Right atrium auricular region (tissue), 2 donors: ENCODE measurements around the gene CCL20. TPM values are rescaled to one million over a fixed set of nuclear protein-coding genes. Genes with fewer than 3 reads are reported as not detected.

Source experiments
- DNase-seq: peaks from one replicate; pipeline ENCODE4 v3.0.0-alpha.2; 2019; ENCODE audit warnings: low spot score
- H3K27ac ChIP-seq, 2 donors: fragments of 200-600 bp; sonication (generic); 1 replicate in 1 of 2; 2 replicates in 1 of 2; pipeline ENCODE4 v1.5.1; 2016 to 2019
- H3K27me3 ChIP-seq, 2 donors: fragments of 200-600 bp; sonication (generic); one replicate each; pipeline versions ENCODE4 v1.5.1 to v1.6.0; 2017 to 2019
- H3K36me3 ChIP-seq: fragments of 200-600 bp; sonication (generic); one replicate; pipeline ENCODE4 v1.5.1; 2016
- H3K4me1 ChIP-seq, 2 donors: fragments of 200-600 bp; sonication (generic); one replicate each; pipeline versions ENCODE4 v1.5.1 to v1.6.0; 2017 to 2019
- H3K4me3 ChIP-seq, 2 donors: fragments of 200-600 bp; sonication (generic); 1 replicate in 1 of 2; 2 replicates in 1 of 2; pipeline ENCODE4 v1.5.1; 2017 to 2019; ENCODE audit warnings: mild to moderate bottlenecking in 1 of 2, moderate library complexity in 1 of 2
- H3K9me3 ChIP-seq, 2 donors: fragments of 200-600 bp; sonication (generic); one replicate each; pipeline ENCODE4 v1.5.1; 2019
- total RNA-seq, 2 donors: library from RNA; depleted of rRNA; stranded (reverse); fragments of >200 nt; gene quantifications; one replicate each; pipeline ENCODE4 v1.1.0, GENCODE V29; 2016
- TF ChIP-seq, protein P1 (sequence below), 2 donors: fragments of 200-600 bp; sonication (generic); IDR thresholded peaks; one replicate each; pipeline ENCODE4 v1.5.1; 2019; ENCODE audit warnings: antibody characterized with exemption in 2 of 2

Gene CCL20
- total RNA-seq, 2 donors from 2014 or later: not detected

GRCh38 chr2:227817336-227817735, 3.7 kb downstream of the CCL20 start:
- no peak for DNase-seq
- H3K36me3 ChIP-seq: no peaks in the 10 kb centered on the region
- H3K4me3 ChIP-seq: no peak overlapping the region
- peak overlapping the region in 1 of 2 donors; percentile 32 for H3K27ac ChIP-seq
- no peaks in the 10 kb centered on the region for H3K27me3 ChIP-seq
- TF ChIP-seq, protein P1, sequence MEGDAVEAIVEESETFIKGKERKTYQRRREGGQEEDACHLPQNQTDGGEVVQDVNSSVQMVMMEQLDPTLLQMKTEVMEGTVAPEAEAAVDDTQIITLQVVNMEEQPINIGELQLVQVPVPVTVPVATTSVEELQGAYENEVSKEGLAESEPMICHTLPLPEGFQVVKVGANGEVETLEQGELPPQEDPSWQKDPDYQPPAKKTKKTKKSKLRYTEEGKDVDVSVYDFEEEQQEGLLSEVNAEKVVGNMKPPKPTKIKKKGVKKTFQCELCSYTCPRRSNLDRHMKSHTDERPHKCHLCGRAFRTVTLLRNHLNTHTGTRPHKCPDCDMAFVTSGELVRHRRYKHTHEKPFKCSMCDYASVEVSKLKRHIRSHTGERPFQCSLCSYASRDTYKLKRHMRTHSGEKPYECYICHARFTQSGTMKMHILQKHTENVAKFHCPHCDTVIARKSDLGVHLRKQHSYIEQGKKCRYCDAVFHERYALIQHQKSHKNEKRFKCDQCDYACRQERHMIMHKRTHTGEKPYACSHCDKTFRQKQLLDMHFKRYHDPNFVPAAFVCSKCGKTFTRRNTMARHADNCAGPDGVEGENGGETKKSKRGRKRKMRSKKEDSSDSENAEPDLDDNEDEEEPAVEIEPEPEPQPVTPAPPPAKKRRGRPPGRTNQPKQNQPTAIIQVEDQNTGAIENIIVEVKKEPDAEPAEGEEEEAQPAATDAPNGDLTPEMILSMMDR (IDR thresholded peaks at IDR 0.05): no peak
- peaks cover 0 to 12% of the 10 kb centered on the region in 2 donors for H3K4me1 ChIP-seq
- H3K9me3 ChIP-seq: no peaks in the 10 kb centered on the region

DNA sequence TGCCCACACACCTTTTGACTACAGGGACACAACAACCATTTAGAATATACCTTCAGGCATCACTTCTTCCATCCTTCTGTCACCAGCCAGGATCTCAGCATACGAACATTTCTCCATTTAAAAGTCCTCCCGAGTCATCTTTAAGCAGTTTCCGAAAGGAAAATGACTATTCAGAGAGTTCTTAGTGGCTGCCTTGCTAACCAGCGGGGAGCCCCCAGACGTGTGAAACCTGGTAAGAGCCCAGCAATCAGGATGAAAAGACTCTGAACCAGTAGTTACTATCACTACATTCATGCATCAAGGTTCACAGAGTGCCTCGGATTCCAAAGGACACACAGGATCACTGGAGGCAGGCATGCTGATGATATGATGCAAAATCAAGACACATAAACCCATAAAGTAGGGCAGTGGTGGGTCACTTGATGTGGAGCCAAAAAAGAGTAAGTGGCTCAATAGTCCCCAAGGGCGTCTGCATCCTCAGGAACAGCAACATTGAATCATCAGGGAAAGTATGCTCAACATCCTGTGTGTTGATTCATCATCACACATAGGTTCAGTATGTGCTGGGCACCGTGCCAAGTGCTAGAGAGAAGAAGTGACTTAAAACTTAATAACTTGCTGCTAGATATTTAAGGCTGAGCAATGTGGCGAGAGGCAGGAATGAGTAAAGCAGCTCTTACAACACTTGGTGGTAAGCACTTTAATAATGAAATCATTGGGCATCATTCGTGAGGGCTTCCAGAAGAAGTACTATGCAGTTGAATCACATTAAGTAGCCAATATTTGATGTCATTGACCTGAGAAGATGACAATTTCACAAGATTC, 4.4 kb downstream of the CCL20 start:
- Histone ChIP-seq H3K4me1 (peaks cover 0 to 12% of the 10 kb centered on the region in 2 donors), H3K36me3 (no peaks in the 10 kb centered on the region), H3K4me3 (no peak overlapping the region), H3K27ac (peak overlapping the region; percentile 32 to 78), H3K27me3 (no peaks in the 10 kb centered on the region), H3K9me3 (no peaks in the 10 kb centered on the region)
- TF ChIP-seq, protein P1 (IDR thresholded peaks at IDR 0.05): no peak
- DNase-seq: peak; percentile 99

DNA sequence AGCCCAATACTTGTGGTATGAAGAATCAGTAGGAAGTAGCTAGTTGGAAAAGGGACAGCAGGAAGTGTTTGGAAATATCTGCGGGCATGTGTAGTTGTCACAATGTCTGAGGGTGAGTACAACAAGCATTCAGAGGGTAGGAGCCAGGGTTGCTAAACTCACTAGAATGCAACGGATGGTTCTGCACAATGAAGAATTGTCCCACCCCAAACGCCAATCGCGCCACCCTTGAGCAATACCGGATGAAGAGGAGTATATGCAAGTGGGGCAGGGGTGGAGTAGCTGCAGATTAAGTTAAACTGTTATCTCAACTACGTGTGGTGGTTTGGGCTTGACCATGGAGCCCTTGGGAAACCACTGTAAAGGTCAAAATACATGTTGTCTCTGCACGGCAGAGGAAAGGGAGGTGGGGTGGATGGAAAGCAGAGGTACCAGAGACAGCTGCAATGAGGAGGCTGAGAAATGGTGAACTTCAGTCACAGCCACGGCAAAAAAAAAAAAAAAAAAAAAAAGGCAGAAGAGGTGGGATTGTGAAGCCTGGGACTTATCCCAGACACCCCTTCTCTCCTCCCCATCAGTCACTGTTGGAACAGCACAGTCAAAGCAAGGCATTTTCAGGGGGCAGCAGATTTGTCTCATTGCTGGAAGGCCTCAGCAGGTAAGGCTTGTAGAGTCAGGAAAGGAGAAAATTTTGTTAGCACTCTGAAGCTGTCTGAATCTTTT, 5.2 kb downstream of the CCL20 start:
- Histone ChIP-seq H3K9me3 (no peaks in the 10 kb centered on the region), H3K27me3 (no peaks in the 10 kb centered on the region), H3K4me1 (peaks cover 0 to 12% of the 10 kb centered on the region in 2 donors), H3K27ac (peak overlapping the region in 1 of 2 donors; percentile 78), H3K4me3 (no peak overlapping the region), H3K36me3 (no peaks in the 10 kb centered on the region)
- TF ChIP-seq, protein P1 (IDR thresholded peaks at IDR 0.05): no peak
- DNase-seq: peak; percentile 92

- Histone ChIP-seq H3K4me3 (no peak overlapping the region), H3K4me1 (peaks cover 0 to 12% of the 10 kb centered on the region in 2 donors), H3K9me3 (no peaks in the 10 kb centered on the region), H3K27me3 (no peaks in the 10 kb centered on the region), H3K36me3 (no peaks in the 10 kb centered on the region), H3K27ac (peak overlapping the region in 1 of 2 donors; percentile 78)
- no peak for DNase-seq
- TF ChIP-seq, protein P1 (IDR thresholded peaks at IDR 0.05): no peak
Measured at GRCh38 chr2:227819398-227819697, 5.7 kb downstream of the CCL20 start.

DNA sequence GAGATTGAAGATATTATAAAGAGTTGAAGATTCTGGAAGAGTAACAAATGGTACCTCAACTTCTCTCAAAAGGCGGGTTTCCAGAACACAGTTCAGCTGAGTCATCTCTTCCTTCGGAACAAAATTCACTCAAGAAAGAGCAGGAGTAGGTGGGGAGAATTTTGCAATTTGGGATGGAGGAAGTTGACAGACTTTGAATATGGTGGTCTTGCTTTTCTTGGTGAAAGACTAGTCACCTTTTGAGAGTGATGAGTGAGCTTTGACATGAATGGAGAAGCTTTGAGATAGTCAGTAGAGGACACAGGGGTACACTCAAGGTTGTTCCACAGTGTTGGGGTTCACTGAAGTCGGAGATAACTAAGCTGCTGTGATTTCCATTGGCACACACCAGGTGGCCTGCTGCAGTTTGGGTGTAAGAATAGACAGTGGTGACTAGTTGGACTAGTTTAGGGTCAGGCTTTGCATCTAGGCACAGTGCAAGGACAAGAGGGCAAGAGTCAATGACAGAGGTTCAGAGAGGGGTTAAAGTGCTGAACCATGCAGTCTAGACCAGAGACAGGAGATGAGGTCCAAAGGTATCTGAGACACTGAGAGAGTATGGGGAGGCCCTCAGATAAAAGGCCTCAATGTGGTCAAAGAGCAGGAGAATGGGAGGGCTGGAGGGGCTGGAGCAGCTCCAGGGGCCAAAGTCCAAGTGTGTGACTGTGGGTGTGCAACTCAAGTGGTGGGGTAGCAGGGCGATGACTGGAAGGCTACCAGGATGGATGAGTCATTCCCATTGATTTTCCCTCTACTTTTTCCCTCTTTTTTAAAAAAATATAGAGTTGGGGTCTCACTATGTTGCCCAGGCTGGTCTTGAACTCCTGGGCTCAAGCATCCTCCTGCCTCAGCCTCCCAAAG, 7.7 kb downstream of the CCL20 start:
- TF ChIP-seq, protein P1 (IDR thresholded peaks at IDR 0.05): no peak
- Histone ChIP-seq H3K36me3 (no peaks in the 10 kb centered on the region), H3K27me3 (no peaks in the 10 kb centered on the region), H3K9me3 (no peaks in the 10 kb centered on the region), H3K4me1 (peaks cover 0 to 12% of the 10 kb centered on the region in 2 donors), H3K4me3 (no peak overlapping the region), H3K27ac (no peak overlapping the region)
- no peak for DNase-seq
